Caco-2 (cell line): ENCODE results near the gene POLR1D. TPM values are rescaled to one million over a fixed set of nuclear protein-coding genes. Genes with fewer than 3 reads are reported as not detected.

Experiments
- BruUV-seq: library from RNA; stranded (reverse); fragments of 400-500 nt; replicated peaks from 2 replicates; lab custom pipeline; 2021; lab: Mats Ljungman, UMichigan
- CTCF ChIA-PET: fragments of 300-600 bp; sonication (Branson Sonifier 250); formaldehyde crosslinking; loops from one replicate; lab custom pipeline; 2022; ENCODE audit warnings: antibody characterized with exemption; lab: Charles Lee
- POLR2A ChIA-PET: fragments of 300-600 bp; sonication (Branson Sonifier 250); formaldehyde crosslinking; loops from one replicate; lab custom pipeline; 2022; ENCODE audit warnings: antibody characterized with exemption; lab: Charles Lee
- DNase-seq, 2 experiments: peaks; one replicate each; pipeline versions ENCODE4 v3.0.0 to v3.0.0-alpha.2; 2020 to 2022
- H3K27me3 ChIP-seq: replicated peaks from 2 replicates; pipeline ENCODE4 v1.6.0; 2011; ENCODE audit warnings: low read length; ENCODE audit not compliant: control insufficient read depth, insufficient read depth
- H3K36me3 ChIP-seq: 2 replicates; pipeline ENCODE4 v1.5.1; 2011; ENCODE audit warnings: low read length; ENCODE audit not compliant: control insufficient read depth, insufficient read depth
- H3K4me1 ChIP-seq: fragments of 250-450 bp; sonication (Bioruptor Pico); 2 replicates; pipeline ENCODE4 v1.5.1; 2020; ENCODE audit warnings: mild to moderate bottlenecking
- H3K4me3 ChIP-seq: 2 replicates; pipeline ENCODE4 v1.5.1; 2011; ENCODE audit warnings: low read depth, mild to moderate bottlenecking, control low read depth, low read length
- H3K9me3 ChIP-seq: fragments of 250-450 bp; sonication (Bioruptor Pico); 2 replicates; pipeline ENCODE4 v1.5.1; 2020; ENCODE audit warnings: mild to moderate bottlenecking, moderate library complexity
- H3K27ac Mint-ChIP-seq: one replicate; pipeline ENCODE4 v1.8.0; 2022; ENCODE audit warnings: mixed read lengths; ENCODE audit not compliant: unreplicated experiment
- H3K27me3 Mint-ChIP-seq: one replicate; pipeline ENCODE4 v1.8.0; 2022; ENCODE audit warnings: mixed read lengths; ENCODE audit not compliant: insufficient read depth, unreplicated experiment
- H3K36me3 Mint-ChIP-seq: one replicate; pipeline ENCODE4 v1.8.0; 2022; ENCODE audit warnings: mild to moderate bottlenecking, mixed read lengths; ENCODE audit not compliant: insufficient read depth, unreplicated experiment
- H3K4me1 Mint-ChIP-seq: one replicate; pipeline ENCODE4 v1.8.0; 2022; ENCODE audit warnings: low read depth, mixed read lengths; ENCODE audit not compliant: unreplicated experiment
- H3K4me3 Mint-ChIP-seq: one replicate; pipeline ENCODE4 v1.8.0; 2022; ENCODE audit warnings: mild to moderate bottlenecking, moderate library complexity, mixed read lengths; ENCODE audit not compliant: unreplicated experiment
- H3K9me3 Mint-ChIP-seq: one replicate; pipeline ENCODE4 v1.8.0; 2022; ENCODE audit warnings: mixed read lengths; ENCODE audit not compliant: unreplicated experiment
- intact Hi-C: fragments of 100-400 bp; cut with micrococcal nuclease; formaldehyde crosslinking; loops from one replicate; pipeline ENCODE4 v1.10.0; 2022; ENCODE audit not compliant: unreplicated experiment
- total RNA-seq: library from RNA; stranded (reverse); gene quantifications from 2 replicates; pipeline ENCODE4 v1.2.3, GENCODE V29; 2022
- TF ChIP-seq, protein P1 (sequence below), 2 experiments: fragments of 200-600 bp in 1 of 2; IDR thresholded peaks; 1 replicate in 1 of 2; 2 replicates in 1 of 2; pipeline versions ENCODE4 v1.5.1 to v1.8.0; 2011 to 2022; ENCODE audit warnings: antibody characterized with exemption in 1 of 2, control low read depth in 1 of 2, inconsistent platforms in 1 of 2, low read depth in 1 of 2, low read length in 1 of 2, mild to moderate bottlenecking in 1 of 2, moderate library complexity in 1 of 2; ENCODE audit not compliant: insufficient read depth in 1 of 2, severe bottlenecking in 1 of 2, unreplicated experiment in 1 of 2

POLR1D gene
- total RNA-seq, 1 experiment from 2014 or later = 201 TPM

DNA sequence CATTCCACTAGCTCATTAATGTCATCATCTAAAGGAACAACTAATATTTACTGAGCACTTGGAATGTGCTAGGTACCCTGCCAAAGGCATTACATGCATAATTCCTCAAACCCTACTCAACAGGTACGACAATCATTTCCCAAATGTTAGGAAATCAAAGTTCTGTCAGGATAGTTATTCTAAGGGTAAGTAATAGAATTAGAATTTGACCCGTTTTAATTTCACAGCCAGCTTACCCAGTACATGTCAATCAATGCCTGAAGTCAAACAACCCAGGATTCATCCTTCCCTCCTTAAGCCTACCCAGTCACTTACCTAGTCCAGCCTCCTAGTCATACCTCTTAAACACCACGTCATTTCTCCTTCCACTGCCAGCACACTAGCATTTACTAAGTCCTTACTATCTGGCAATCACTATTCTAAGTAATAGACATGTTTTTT lies 3.8 kb upstream of the POLR1D start:
- peak in 1 of 2 experiments; percentile 27 for DNase-seq
- TF ChIP-seq, protein P1, sequence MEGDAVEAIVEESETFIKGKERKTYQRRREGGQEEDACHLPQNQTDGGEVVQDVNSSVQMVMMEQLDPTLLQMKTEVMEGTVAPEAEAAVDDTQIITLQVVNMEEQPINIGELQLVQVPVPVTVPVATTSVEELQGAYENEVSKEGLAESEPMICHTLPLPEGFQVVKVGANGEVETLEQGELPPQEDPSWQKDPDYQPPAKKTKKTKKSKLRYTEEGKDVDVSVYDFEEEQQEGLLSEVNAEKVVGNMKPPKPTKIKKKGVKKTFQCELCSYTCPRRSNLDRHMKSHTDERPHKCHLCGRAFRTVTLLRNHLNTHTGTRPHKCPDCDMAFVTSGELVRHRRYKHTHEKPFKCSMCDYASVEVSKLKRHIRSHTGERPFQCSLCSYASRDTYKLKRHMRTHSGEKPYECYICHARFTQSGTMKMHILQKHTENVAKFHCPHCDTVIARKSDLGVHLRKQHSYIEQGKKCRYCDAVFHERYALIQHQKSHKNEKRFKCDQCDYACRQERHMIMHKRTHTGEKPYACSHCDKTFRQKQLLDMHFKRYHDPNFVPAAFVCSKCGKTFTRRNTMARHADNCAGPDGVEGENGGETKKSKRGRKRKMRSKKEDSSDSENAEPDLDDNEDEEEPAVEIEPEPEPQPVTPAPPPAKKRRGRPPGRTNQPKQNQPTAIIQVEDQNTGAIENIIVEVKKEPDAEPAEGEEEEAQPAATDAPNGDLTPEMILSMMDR (IDR thresholded peaks at IDR 0.05; ENCODE audit: insufficient read depth in 1 of 2, low read depth in 1 of 2, low read length in 1 of 2, severe bottlenecking in 1 of 2, unreplicated experiment in 1 of 2) = no peak
- H3K36me3 Mint-ChIP-seq = peaks cover 42% of the 10 kb centered on the region
- BruUV-seq = no TSS peak
- H3K27me3 ChIP-seq = no peaks in the 10 kb centered on the region
- H3K4me1 ChIP-seq = peaks cover 37% of the 10 kb centered on the region
- H3K4me3 Mint-ChIP-seq = peak overlapping the region; percentile 99
- ChIA-PET CTCF (interaction anchor here (0.6 to 1.6 kb wide), 3 partner anchors 209 to 671 kb away, joined by 3 to 4 read pairs (median 4); no protein-coding TSS in a partner anchor), POLR2A (interaction anchor here (1.7 kb wide), 1 partner anchor 11 kb away, joined by 4 read pairs; no protein-coding TSS in a partner anchor)
- intact Hi-C loops = no loop called here
- no peaks in the 10 kb centered on the region for H3K9me3 Mint-ChIP-seq
- H3K27me3 Mint-ChIP-seq = no peaks in the 10 kb centered on the region
- H3K4me3 ChIP-seq = 0 out of 2 replicates have a peak overlapping the region, but pooled peaks have one; percentile 7
- H3K36me3 ChIP-seq = 0 out of 2 replicates have a peak, but pooled peaks cover 3% of the 10 kb centered on the region
- H3K9me3 ChIP-seq = peaks cover 20% of the 10 kb centered on the region
- peak overlapping the region; percentile 30 for H3K27ac Mint-ChIP-seq
- peaks cover 32% of the 10 kb centered on the region for H3K4me1 Mint-ChIP-seq

DNA sequence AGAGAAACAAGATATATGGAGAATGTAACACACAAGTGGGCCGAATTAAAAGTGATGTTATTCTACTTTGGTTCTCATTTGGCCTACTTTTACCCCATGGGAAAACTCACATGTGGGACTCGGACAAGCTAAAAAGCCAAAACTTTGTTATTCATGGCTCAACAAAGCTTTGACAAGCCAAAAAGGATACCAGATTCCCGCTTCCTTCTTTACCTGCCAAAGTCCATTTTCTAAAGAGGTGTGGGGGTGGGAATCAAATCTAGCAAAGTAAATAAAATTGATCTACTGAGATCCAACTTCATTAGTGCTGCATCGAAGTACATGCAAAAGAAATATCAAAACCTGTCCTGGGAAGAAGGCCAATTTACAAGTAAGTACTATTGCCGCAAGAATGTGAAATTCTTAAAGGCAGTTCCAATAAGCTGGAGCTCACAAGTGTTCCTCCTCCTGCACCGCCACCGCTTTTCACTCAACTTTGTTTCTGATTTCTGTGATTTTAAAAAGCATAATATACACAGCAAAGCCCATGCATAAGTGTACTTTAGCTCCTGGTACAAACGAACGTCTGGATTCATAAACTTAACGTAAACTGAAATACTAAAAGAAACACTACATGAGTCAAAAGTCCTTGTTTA lies 2.5 kb upstream of the POLR1D start:
- ChIA-PET POLR2A (interaction anchor here (0.7 to 3.2 kb wide), 3 partner anchors 19 to 943 kb away, joined by 5 to 13 read pairs (median 9); no protein-coding TSS in a partner anchor), CTCF (interaction anchor here (0.8 kb wide), 1 partner anchor 65 kb away, joined by 3 read pairs; no protein-coding TSS in a partner anchor)
- peaks cover 14% of the 10 kb centered on the region for H3K9me3 ChIP-seq
- peak overlapping the region; percentile 99 for H3K4me3 Mint-ChIP-seq
- 0 out of 2 replicates have a peak, but pooled peaks cover 3% of the 10 kb centered on the region for H3K36me3 ChIP-seq
- H3K27me3 ChIP-seq = no peaks in the 10 kb centered on the region
- peaks cover 38% of the 10 kb centered on the region for H3K4me1 ChIP-seq
- peaks cover 28% of the 10 kb centered on the region for H3K4me1 Mint-ChIP-seq
- H3K9me3 Mint-ChIP-seq = no peaks in the 10 kb centered on the region
- no peaks in the 10 kb centered on the region for H3K27me3 Mint-ChIP-seq
- TF ChIP-seq, protein P1 (IDR thresholded peaks at IDR 0.05; ENCODE audit: insufficient read depth in 1 of 2, low read depth in 1 of 2, low read length in 1 of 2, severe bottlenecking in 1 of 2, unreplicated experiment in 1 of 2) = no peak
- peaks cover 49% of the 10 kb centered on the region for H3K36me3 Mint-ChIP-seq
- peak overlapping the region; percentile 76 for H3K4me3 ChIP-seq
- BruUV-seq = no TSS peak
- no peak for DNase-seq
- H3K27ac Mint-ChIP-seq = peak overlapping the region; percentile 47
- intact Hi-C loops = no loop called here

DNA sequence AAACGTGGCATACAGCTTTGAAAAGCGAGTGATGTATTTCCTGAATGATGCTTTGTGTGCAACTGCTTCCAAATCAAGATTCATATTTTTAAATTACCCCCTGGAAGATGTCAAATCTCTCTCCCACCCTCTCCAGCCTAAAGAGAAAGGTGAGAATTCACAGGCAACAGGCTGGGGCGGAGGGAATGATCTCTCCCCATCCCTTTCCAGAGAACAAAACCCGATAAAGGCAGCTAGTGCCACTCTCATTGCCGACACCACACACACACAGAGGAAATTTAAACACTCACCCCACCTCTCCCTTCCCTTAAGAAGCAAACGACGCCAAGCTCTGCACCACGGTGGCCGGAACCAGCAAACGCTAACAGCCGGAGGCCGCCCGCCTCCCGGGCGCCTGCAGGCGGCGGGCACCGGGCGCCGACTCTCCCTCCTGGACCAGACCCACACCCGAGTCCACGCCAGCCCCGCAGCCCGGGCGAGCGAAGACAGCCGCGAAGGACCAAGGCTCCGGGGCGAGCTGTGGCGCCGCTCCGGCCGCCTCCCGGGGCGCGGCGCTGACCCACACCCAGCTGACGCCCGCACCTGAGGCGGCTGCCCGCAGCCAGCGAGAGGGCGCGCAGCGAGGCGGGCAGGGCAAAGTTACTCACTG lies 1.8 kb upstream of the POLR1D start:
- Histone ChIP-seq H3K4me1 (peaks cover 41% of the 10 kb centered on the region), H3K4me3 (peak overlapping the region; percentile 76), H3K27me3 (no peaks in the 10 kb centered on the region), H3K9me3 (peaks cover 8% of the 10 kb centered on the region), H3K36me3 (0 out of 2 replicates have a peak, but pooled peaks cover 3% of the 10 kb centered on the region)
- H3K27ac Mint-ChIP-seq = peak overlapping the region; percentile 47
- H3K27me3 Mint-ChIP-seq = no peaks in the 10 kb centered on the region
- DNase-seq = no peak
- TF ChIP-seq, protein P1 (IDR thresholded peaks at IDR 0.05; ENCODE audit: insufficient read depth in 1 of 2, low read depth in 1 of 2, low read length in 1 of 2, severe bottlenecking in 1 of 2, unreplicated experiment in 1 of 2) = peak in 1 of 2 experiments; percentile 17
- peaks cover 32% of the 10 kb centered on the region for H3K4me1 Mint-ChIP-seq
- H3K36me3 Mint-ChIP-seq = peaks cover 47% of the 10 kb centered on the region
- BruUV-seq = TSS peak; percentile 54
- CTCF ChIA-PET = interaction anchor here (0.5 to 1.3 kb wide), 5 partner anchors 21 to 702 kb away, joined by 3 to 6 read pairs (median 3); no protein-coding TSS in a partner anchor
- POLR2A ChIA-PET = interaction anchor here (0.5 to 3.2 kb wide), 14 partner anchors 13 to 943 kb away, joined by 3 to 13 read pairs (median 4); partner anchors contain the start of gene GTF3A
- peak overlapping the region; percentile 99 for H3K4me3 Mint-ChIP-seq
- intact Hi-C loops = loop anchor here (2.0 to 10.0 kb wide), 5 partner anchors 69 to 655 kb away; partner anchors contain the start of genes CDX2 and MTIF3
- no peaks in the 10 kb centered on the region for H3K9me3 Mint-ChIP-seq
